H1 (cell line): ENCODE measurements around the gene CD276. TPM values are rescaled to one million over a fixed set of nuclear protein-coding genes. Genes with fewer than 3 reads are reported as not detected.
A peak's percentile ranks its signal among the peaks of the same experiment; 100 is the strongest.

Experiments used
- CTCF ChIA-PET: fragments of 300-600 bp; sonication (Branson Sonifier 250); formaldehyde crosslinking; loops from one replicate; lab custom pipeline; 2021; ENCODE audit not compliant: partially characterized antibody; lab: Charles Lee
- POLR2A ChIA-PET: fragments of 300-600 bp; sonication (Branson Sonifier 250); formaldehyde crosslinking; loops from one replicate; lab custom pipeline; 2021; ENCODE audit warnings: inconsistent platforms; ENCODE audit not compliant: partially characterized antibody; lab: Charles Lee
- DNase-seq, 2 experiments: peaks; one replicate each; pipeline versions ENCODE4 v3.0.0 to v3.0.0-alpha.2; 2010 to 2022; ENCODE audit warnings: low spot score in 2 of 2, low read depth in 1 of 2, mixed read lengths in 1 of 2
- FAIRE-seq: peaks from 2 replicates; lab custom pipeline; 2011; peaks lifted over from hg19 to GRCh38; lab: Jason Lieb, UNC
- H2AFZ ChIP-seq: 2 replicates; pipeline ENCODE4 v1.8.1; 2012; ENCODE audit warnings: low read length, inconsistent platforms
- H2AK5ac ChIP-seq: 2 replicates; pipeline ENCODE4 v1.6.1; 2013; ENCODE audit warnings: low read depth, low read length
- H2BK120ac ChIP-seq: replicated peaks from 2 replicates; pipeline ENCODE3; 2013; ENCODE audit warnings: low read depth, low read length, inconsistent platforms
- H2BK12ac ChIP-seq: 2 replicates; pipeline ENCODE4 v1.6.1; 2013; ENCODE audit warnings: low read depth, low read length
- H2BK15ac ChIP-seq: 2 replicates; pipeline ENCODE4 v1.6.1; 2013; ENCODE audit warnings: low read length
- H2BK20ac ChIP-seq: 2 replicates; pipeline ENCODE4 v1.6.1; 2013; ENCODE audit warnings: low read length
- H2BK5ac ChIP-seq: 2 replicates; pipeline ENCODE4 v1.6.1; 2013; ENCODE audit warnings: low read depth, low read length
- H3K14ac ChIP-seq: 2 replicates; pipeline ENCODE4 v1.6.1; 2013; ENCODE audit warnings: inconsistent platforms; ENCODE audit not compliant: insufficient read length
- H3K18ac ChIP-seq: 2 replicates; pipeline ENCODE4 v1.6.1; 2013; ENCODE audit warnings: low read length; ENCODE audit errors: extremely low read depth
- H3K23ac ChIP-seq: 2 replicates; pipeline ENCODE4 v1.6.1; 2013; ENCODE audit warnings: inconsistent platforms; ENCODE audit not compliant: insufficient read length
- H3K23me2 ChIP-seq: 2 replicates; pipeline ENCODE4 v1.6.1; 2013; ENCODE audit warnings: low read depth, low read length
- H3K27ac ChIP-seq: 2 replicates; pipeline ENCODE4 v1.6.1; 2011; ENCODE audit warnings: low read depth, low read length, inconsistent platforms
- H3K27me3 ChIP-seq, 4 experiments: replicated peaks in 1 of 4; 1 replicate in 1 of 4; 2 replicates in 3 of 4; pipeline versions ENCODE4 v1.6.1 to v1.8.1; 2011 to 2013; ENCODE audit warnings: low read length in 3 of 4, mild to moderate bottlenecking in 3 of 4, inconsistent platforms in 2 of 4, mixed read lengths in 2 of 4, moderate library complexity in 1 of 4; ENCODE audit not compliant: control insufficient read depth in 3 of 4, insufficient read depth in 3 of 4; ENCODE audit errors: extremely low read depth in 1 of 4
- H3K36me3 ChIP-seq, 4 experiments: 2 replicates each; pipeline versions ENCODE4 v1.6.1 to v1.8.1; 2011 to 2013; ENCODE audit warnings: mild to moderate bottlenecking in 4 of 4, low read length in 3 of 4, moderate library complexity in 2 of 4, control low read depth in 1 of 4, inconsistent platforms in 1 of 4; ENCODE audit not compliant: insufficient read depth in 4 of 4, control insufficient read depth in 2 of 4
- H3K4ac ChIP-seq: replicated peaks from 2 replicates; pipeline ENCODE3; 2013; ENCODE audit warnings: low read length, low read depth, mixed read lengths, inconsistent platforms; ENCODE audit not compliant: insufficient read length
- H3K4me1 ChIP-seq, 4 experiments: replicated peaks in 1 of 4; 1 replicate in 1 of 4; 2 replicates in 3 of 4; pipeline versions ENCODE4 v1.6.1 to v1.8.1; 2011 to 2013; ENCODE audit warnings: low read length in 3 of 4, inconsistent platforms in 2 of 4, mixed read lengths in 1 of 4; ENCODE audit not compliant: insufficient read depth in 4 of 4, control insufficient read depth in 3 of 4
- H3K4me2 ChIP-seq, 2 experiments: 2 replicates each; pipeline versions ENCODE4 v1.6.1 to v1.8.1; 2011 to 2013; ENCODE audit warnings: low read depth in 2 of 2, low read length in 2 of 2, control low read depth in 1 of 2, inconsistent platforms in 1 of 2, mild to moderate bottlenecking in 1 of 2; ENCODE audit not compliant: insufficient read depth in 1 of 2
- H3K4me3 ChIP-seq, 4 experiments: fragments of 200-600, 300-600 bp in 1 of 4; sonication (generic), shearing (Covaris generic), sonication (Bioruptor Twin) in 1 of 4; 2 replicates each; pipeline versions ENCODE4 v1.5.1 to v1.8.1; 2011 to 2016; ENCODE audit warnings: low read length in 4 of 4, low read depth in 3 of 4, control low read depth in 2 of 4, inconsistent platforms in 2 of 4, mild to moderate bottlenecking in 2 of 4, mixed read lengths in 1 of 4, moderate library complexity in 1 of 4; ENCODE audit not compliant: insufficient read depth in 2 of 4; ENCODE audit errors: extremely low read depth in 1 of 4
- H3K56ac ChIP-seq: replicated peaks from 2 replicates; pipeline ENCODE3; 2013; ENCODE audit warnings: low read depth, mild to moderate bottlenecking, mixed read lengths, low read length, inconsistent platforms; ENCODE audit not compliant: insufficient read length
- H3K79me1 ChIP-seq: 2 replicates; pipeline ENCODE4 v1.6.1; 2013; ENCODE audit warnings: low read depth, low read length, control low read depth
- H3K79me2 ChIP-seq, 2 experiments: 2 replicates each; pipeline versions ENCODE4 v1.6.1 to v1.8.1; 2012 to 2013; ENCODE audit warnings: low read length in 2 of 2, mild to moderate bottlenecking in 2 of 2, inconsistent platforms in 1 of 2; ENCODE audit not compliant: insufficient read depth in 2 of 2, control insufficient read depth in 1 of 2
- H3K9ac ChIP-seq, 4 experiments: replicated peaks in 1 of 4; 1 replicate in 1 of 4; 2 replicates in 3 of 4; pipeline versions ENCODE4 v1.6.1 to v1.8.1; 2011 to 2013; ENCODE audit warnings: low read depth in 3 of 4, low read length in 3 of 4, control low read depth in 2 of 4, mild to moderate bottlenecking in 2 of 4, moderate library complexity in 2 of 4, inconsistent platforms in 1 of 4; ENCODE audit errors: extremely low read depth in 1 of 4
- H3K9me3 ChIP-seq, 2 experiments: 2 replicates each; pipeline versions ENCODE4 v1.6.1 to v1.8.1; 2012 to 2013; ENCODE audit warnings: mild to moderate bottlenecking in 2 of 2, moderate library complexity in 2 of 2, control low read depth in 1 of 2, inconsistent platforms in 1 of 2, low read depth in 1 of 2, low read length in 1 of 2, mixed read lengths in 1 of 2; ENCODE audit not compliant: insufficient read depth in 2 of 2
- H4K20me1 ChIP-seq, 2 experiments: replicated peaks in 1 of 2; 2 replicates each; pipeline versions ENCODE3 to v1.8.1; 2011 to 2013; ENCODE audit warnings: inconsistent platforms in 2 of 2, low read length in 2 of 2, mild to moderate bottlenecking in 1 of 2; ENCODE audit not compliant: insufficient read depth in 2 of 2, control insufficient read depth in 1 of 2
- H4K5ac ChIP-seq: 2 replicates; pipeline ENCODE4 v1.6.1; 2013; ENCODE audit warnings: low read length, low read depth, mixed read lengths, inconsistent platforms; ENCODE audit not compliant: insufficient read length
- H4K8ac ChIP-seq: 2 replicates; pipeline ENCODE4 v1.8.0; 2013; ENCODE audit warnings: mild to moderate bottlenecking, moderate library complexity, low read length, inconsistent platforms; ENCODE audit not compliant: insufficient read depth; ENCODE audit errors: extremely low read depth
- H4K91ac ChIP-seq: replicated peaks from 2 replicates; pipeline ENCODE3; 2013; ENCODE audit warnings: low read length, mixed read lengths, inconsistent platforms; ENCODE audit not compliant: insufficient read length
- CBX5 ChIP-seq: fragments of 300-800, 300-1000 bp; sonication (generic); IDR thresholded peaks from 2 replicates; pipeline ENCODE4 v1.7.1; 2016; ENCODE audit warnings: antibody characterized with exemption, low read length, low read depth
- EZH2 ChIP-seq: fragments of 200-600 bp; sonication (generic); IDR thresholded peaks from 2 replicates; pipeline ENCODE4 v1.7.1; 2012; ENCODE audit warnings: low read depth, mild to moderate bottlenecking, moderate library complexity, low read length, inconsistent platforms; ENCODE audit not compliant: severe bottlenecking
- GABPA ChIP-seq: IDR thresholded peaks from 2 replicates; pipeline ENCODE4 v1.6.1; 2011; ENCODE audit warnings: mild to moderate bottlenecking, low read length, moderate library complexity, borderline replicate concordance; ENCODE audit not compliant: insufficient read depth
- RBBP5 ChIP-seq: IDR thresholded peaks from 2 replicates; pipeline ENCODE4 v1.7.1; 2012; ENCODE audit warnings: low read depth, mild to moderate bottlenecking, inconsistent platforms, low read length, moderate library complexity, borderline replicate concordance
- SP1 ChIP-seq: IDR thresholded peaks from 2 replicates; pipeline ENCODE4 v1.6.1; 2011; ENCODE audit warnings: low read depth, low read length
- TCF12 ChIP-seq: IDR thresholded peaks from 2 replicates; pipeline ENCODE4 v1.6.1; 2011; ENCODE audit warnings: low read depth, mild to moderate bottlenecking, low read length
- WGBS, 2 experiments: shearing (Covaris generic) in 1 of 2; methylation state at CpG; one replicate each; pipeline versions ENCODE4 v1.1.6 to v1.1.7; 2013 to 2015; ENCODE audit warnings: low lambda C conversion rate in 2 of 2, mixed read lengths in 2 of 2, inconsistent platforms in 1 of 2, low coverage in 1 of 2, missing lambda C conversion rate in 1 of 2; ENCODE audit not compliant: insufficient replicate concordance in 2 of 2, insufficient coverage in 1 of 2, insufficient read length in 1 of 2; ENCODE audit errors: extremely low coverage in 1 of 2, missing lambda C conversion rate in 1 of 2; 5-methylcytosine and 5-hydroxymethylcytosine counted together
- polyA plus RNA-seq, 7 experiments: library from polyadenylated mRNA; depleted of rRNA in 3 of 7; stranded (reverse) in 5 of 7; unstranded in 2 of 7; fragments of >200 nt in 5 of 7; fragments of 200-250 nt in 2 of 7; gene quantifications; 1 replicate in 5 of 7; 2 replicates in 1 of 7; 4 replicates in 1 of 7; pipeline versions ENCODE4 v1.2.1 to v1.2.3, GENCODE V29; 2011 to 2013; ENCODE audit warnings: missing spikeins in 2 of 7, mixed read lengths in 2 of 7
- total RNA-seq: library from RNA; stranded (reverse); fragmentation: NEBNext Ultra II Directional; extraction: Animal tissue kit (Norgen Biotek cat#: 25700); gene quantifications from 2 replicates; pipeline ENCODE4 v1.2.1, GENCODE V29; 2021
- TF ChIP-seq, protein P1 (sequence below): IDR thresholded peaks from 2 replicates; pipeline ENCODE4 v1.6.1; 2012; ENCODE audit warnings: inconsistent platforms

Gene CD276
- total and polyA plus RNA-seq, 2 of the 8 experiments (the other 6 are each of a cell fraction or from before 2014, with no cell fraction given): 156 to 158 TPM

DNA sequence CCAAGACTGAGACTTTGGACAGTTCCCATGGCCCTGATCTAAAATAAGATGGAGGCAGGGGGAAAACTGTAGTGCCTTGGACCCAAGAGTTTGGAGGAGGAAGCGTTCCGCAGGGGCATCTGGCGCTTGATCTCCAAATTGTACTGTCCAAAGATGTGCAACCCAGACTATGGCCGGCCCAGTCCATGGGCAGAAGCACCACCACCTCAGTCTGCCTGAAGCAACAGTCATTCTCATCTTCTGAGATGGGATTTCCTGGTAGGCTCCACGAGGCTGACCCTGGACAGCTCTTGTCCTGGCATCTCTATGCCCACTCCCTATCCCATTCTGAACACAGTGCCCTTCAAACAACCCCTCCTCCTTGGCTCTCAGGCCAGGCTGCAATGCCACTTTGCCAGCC is 65.3 kb downstream of the CD276 start:
- no peak overlapping the region for H4K8ac ChIP-seq
- POLR2A ChIA-PET: interaction anchor here (1.2 to 1.4 kb wide), 2 partner anchors 30 kb away, joined by 3 read pairs; no protein-coding TSS in a partner anchor
- peaks cover 13 to 42% (median 21%) of the 10 kb centered on the region in 4 experiments for H3K4me1 ChIP-seq
- no peak overlapping the region for H2BK15ac ChIP-seq
- WGBS, 2 experiments: 90% methylated on average over 5 of the region's 5 CpGs; no CpG with 5 or more reads in 1 of the 2 experiments
- peaks cover 16% of the 10 kb centered on the region; the same call in 1 of the 2 replicates for H3K23me2 ChIP-seq
- H4K20me1 ChIP-seq: no peaks in the 10 kb centered on the region
- TF ChIP-seq RBBP5 (no peak), EZH2 (no peak), TCF12 (no peak), CBX5 (no peak), GABPA (no peak), SP1 (no peak)
- TF ChIP-seq, protein P1, sequence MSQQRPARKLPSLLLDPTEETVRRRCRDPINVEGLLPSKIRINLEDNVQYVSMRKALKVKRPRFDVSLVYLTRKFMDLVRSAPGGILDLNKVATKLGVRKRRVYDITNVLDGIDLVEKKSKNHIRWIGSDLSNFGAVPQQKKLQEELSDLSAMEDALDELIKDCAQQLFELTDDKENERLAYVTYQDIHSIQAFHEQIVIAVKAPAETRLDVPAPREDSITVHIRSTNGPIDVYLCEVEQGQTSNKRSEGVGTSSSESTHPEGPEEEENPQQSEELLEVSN: no peak
- H2BK12ac ChIP-seq: peak overlapping the region; percentile 50; the same call in 1 of the 2 replicates
- no peak overlapping the region for H3K4ac ChIP-seq
- no peak overlapping the region for H4K91ac ChIP-seq
- no peak overlapping the region for H3K18ac ChIP-seq
- no peak overlapping the region for H4K5ac ChIP-seq
- FAIRE-seq: no peak
- H3K9ac ChIP-seq: no peak overlapping the region
- H3K4me3 ChIP-seq: no peak overlapping the region
- no peaks in the 10 kb centered on the region for H3K79me2 ChIP-seq
- H3K79me1 ChIP-seq: no peaks in the 10 kb centered on the region
- H3K4me2 ChIP-seq: no peak overlapping the region
- no peak overlapping the region for H2BK120ac ChIP-seq
- no peak overlapping the region for H3K27ac ChIP-seq
- no peaks in the 10 kb centered on the region for H3K9me3 ChIP-seq
- H3K23ac ChIP-seq: no peak overlapping the region
- H3K14ac ChIP-seq: no peak overlapping the region
- no peak overlapping the region for H2AFZ ChIP-seq
- H2BK20ac ChIP-seq: no peak overlapping the region
- H2AK5ac ChIP-seq: no peak overlapping the region
- H2BK5ac ChIP-seq: no peak overlapping the region
- peaks cover 0 to 20% (median 12%) of the 10 kb centered on the region in 4 experiments; a peak in 5 of 7 replicates for H3K27me3 ChIP-seq
- CTCF ChIA-PET: interaction anchor here (1.1 to 9.4 kb wide), 11 partner anchors 8 to 124 kb away, joined by 3 to 45 read pairs (median 7); partner anchors contain the start of gene TBC1D21
- no peaks in the 10 kb centered on the region for H3K36me3 ChIP-seq
- no peak for DNase-seq
- H3K56ac ChIP-seq: no peak overlapping the region
